Esophagus squamous epithelium (tissue), 4 donors: ENCODE data around the gene KDM4C.

Experiments used
- POLR2A ChIP-seq, 4 donors: fragments of 450-650 bp; IDR thresholded peaks; one replicate each; pipeline ENCODE4 v1.6.1; 2017; ENCODE audit warnings: antibody characterized with exemption in 4 of 4, mild to moderate bottlenecking in 4 of 4, moderate library complexity in 3 of 4
- TF ChIP-seq, protein P1 (sequence below), 6 experiments: fragments of 450-650 bp in 4 of 6; fragments of 200-600 bp in 2 of 6; sonication (generic) in 2 of 6; IDR thresholded peaks; one replicate each; pipeline ENCODE4 v1.5.1; 2016 to 2019; ENCODE audit warnings: antibody characterized with exemption in 6 of 6, mild to moderate bottlenecking in 4 of 6, moderate library complexity in 4 of 6

DNA sequence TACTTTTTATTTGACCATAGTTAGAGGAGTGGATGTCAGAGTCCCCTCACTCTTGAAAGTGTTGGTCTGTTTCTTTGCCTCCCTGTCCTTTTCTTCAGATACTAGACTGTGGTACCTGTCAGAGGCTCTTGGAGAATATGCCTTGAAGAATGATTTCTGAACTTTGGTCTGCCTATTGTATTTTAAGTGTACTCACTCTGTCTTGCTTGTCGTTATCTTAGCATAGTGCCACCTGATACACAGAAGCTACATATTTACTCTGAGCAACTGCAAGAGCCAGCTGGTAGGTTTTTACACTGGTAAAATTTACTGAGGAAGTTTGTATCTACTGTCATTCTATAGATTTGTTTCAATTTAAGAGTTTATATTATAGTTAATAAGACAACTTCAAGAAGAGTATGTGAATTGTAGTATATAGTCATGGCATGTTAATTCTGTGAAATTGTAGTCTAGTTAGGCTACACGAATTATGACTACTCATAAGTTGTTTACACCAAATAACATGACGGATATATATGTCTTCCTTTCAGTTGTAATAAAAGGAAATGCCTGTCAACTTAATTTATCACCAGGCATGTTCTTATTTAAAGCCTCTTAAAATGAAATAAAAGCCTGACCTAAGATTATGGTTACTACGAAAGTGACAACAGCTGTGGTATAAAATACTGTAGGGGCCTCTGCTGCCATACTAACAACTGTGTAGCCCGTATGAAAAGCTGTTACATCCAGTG is 201.7 kb downstream of the KDM4C start:
- TF ChIP-seq, protein P1, sequence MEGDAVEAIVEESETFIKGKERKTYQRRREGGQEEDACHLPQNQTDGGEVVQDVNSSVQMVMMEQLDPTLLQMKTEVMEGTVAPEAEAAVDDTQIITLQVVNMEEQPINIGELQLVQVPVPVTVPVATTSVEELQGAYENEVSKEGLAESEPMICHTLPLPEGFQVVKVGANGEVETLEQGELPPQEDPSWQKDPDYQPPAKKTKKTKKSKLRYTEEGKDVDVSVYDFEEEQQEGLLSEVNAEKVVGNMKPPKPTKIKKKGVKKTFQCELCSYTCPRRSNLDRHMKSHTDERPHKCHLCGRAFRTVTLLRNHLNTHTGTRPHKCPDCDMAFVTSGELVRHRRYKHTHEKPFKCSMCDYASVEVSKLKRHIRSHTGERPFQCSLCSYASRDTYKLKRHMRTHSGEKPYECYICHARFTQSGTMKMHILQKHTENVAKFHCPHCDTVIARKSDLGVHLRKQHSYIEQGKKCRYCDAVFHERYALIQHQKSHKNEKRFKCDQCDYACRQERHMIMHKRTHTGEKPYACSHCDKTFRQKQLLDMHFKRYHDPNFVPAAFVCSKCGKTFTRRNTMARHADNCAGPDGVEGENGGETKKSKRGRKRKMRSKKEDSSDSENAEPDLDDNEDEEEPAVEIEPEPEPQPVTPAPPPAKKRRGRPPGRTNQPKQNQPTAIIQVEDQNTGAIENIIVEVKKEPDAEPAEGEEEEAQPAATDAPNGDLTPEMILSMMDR (IDR thresholded peaks at IDR 0.05): no peak
- TF ChIP-seq POLR2A (IDR thresholded peaks at IDR 0.05): no peak
